PC-9 (cell line): ENCODE results near the gene SPATS2.

Source experiments
- EZH2 ChIP-seq: fragments of 200-600 bp; sonication (generic); IDR thresholded peaks from 2 replicates; pipeline ENCODE4 v1.8.0; 2017; ENCODE audit warnings: antibody characterized with exemption, low read depth
- TF ChIP-seq, protein P1 (sequence below): fragments of 200-600 bp; sonication (generic); conservative IDR thresholded peaks from 2 replicates; pipeline ENCODE4 v1.6.1; 2017; ENCODE audit warnings: mixed run types, antibody characterized with exemption, mild to moderate bottlenecking, moderate library complexity

DNA sequence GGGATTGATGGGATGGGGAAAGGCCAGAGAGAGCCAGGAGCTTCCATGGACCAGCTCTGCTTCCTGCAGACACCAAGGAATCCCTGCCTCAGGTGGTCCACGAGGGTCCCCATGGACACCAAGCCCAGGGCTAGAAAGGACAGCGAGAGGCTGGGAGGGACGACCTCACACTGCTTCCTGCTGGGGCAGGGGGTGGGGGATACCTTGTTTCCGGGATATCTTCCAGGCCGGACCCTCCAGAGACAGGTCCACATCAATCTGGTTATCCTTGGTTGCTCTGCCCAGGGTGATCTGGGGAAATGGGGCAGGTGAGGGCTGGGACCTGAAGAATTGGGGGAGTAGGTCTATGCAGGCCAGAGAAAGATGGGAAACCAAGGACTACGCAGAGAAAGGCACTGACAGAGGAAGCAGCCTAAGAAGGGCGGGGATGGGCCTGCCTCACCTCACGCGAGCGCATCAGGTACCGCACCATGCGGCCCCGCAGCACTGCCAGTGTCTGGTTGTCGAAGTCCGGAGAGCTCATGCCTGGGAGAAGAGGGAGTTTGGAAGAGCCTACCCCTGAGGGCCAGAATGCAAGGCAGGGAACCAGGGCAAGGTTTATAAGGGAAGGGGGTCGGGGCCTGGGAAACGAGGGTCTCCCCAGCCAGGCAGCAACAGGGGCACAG is 191.9 kb downstream of the SPATS2 start:
- TF ChIP-seq, protein P1, sequence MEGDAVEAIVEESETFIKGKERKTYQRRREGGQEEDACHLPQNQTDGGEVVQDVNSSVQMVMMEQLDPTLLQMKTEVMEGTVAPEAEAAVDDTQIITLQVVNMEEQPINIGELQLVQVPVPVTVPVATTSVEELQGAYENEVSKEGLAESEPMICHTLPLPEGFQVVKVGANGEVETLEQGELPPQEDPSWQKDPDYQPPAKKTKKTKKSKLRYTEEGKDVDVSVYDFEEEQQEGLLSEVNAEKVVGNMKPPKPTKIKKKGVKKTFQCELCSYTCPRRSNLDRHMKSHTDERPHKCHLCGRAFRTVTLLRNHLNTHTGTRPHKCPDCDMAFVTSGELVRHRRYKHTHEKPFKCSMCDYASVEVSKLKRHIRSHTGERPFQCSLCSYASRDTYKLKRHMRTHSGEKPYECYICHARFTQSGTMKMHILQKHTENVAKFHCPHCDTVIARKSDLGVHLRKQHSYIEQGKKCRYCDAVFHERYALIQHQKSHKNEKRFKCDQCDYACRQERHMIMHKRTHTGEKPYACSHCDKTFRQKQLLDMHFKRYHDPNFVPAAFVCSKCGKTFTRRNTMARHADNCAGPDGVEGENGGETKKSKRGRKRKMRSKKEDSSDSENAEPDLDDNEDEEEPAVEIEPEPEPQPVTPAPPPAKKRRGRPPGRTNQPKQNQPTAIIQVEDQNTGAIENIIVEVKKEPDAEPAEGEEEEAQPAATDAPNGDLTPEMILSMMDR: no peak
- no peak for TF ChIP-seq EZH2
